ENCODE results near the gene ZC3H7A.
"Not testable (repeated sequence)": the region's sequence is repeated elsewhere in the genome, so short reads cannot be mapped to it uniquely, and the experiment has no call there.

ZC3H7A gene

GRCh38 chr16:11799509-11800381, 2.7 kb upstream of the ZC3H7A start:
- no peak for DNase-seq

- no peak for DNase-seq
These were observed 1.9 kb upstream of the ZC3H7A start for GRCh38 chr16:11799017-11799381.

- no peak for DNase-seq
These were observed 870 bp upstream of the ZC3H7A start for GRCh38 chr16:11797957-11798299.

GRCh38 chr16:11796227-11797165, 562 bp downstream of the ZC3H7A start:
- no peak for DNase-seq

- DNase-seq: no peak
These were observed 1.2 kb downstream of the ZC3H7A start for GRCh38 chr16:11795887-11796226.

- DNase-seq: no peak
These were observed 1.8 kb downstream of the ZC3H7A start for GRCh38 chr16:11794996-11795886.

- no peak for DNase-seq
These were observed 2.6 kb downstream of the ZC3H7A start for GRCh38 chr16:11794447-11794846.

GRCh38 chr16:11793840-11794239, 3.2 kb downstream of the ZC3H7A start:
- DNase-seq: no peak

GRCh38 chr16:11792410-11793241, 4.4 kb downstream of the ZC3H7A start:
- no peak for DNase-seq

GRCh38 chr16:11791144-11791828, 5.8 kb downstream of the ZC3H7A start:
- DNase-seq: no peak

- no peak for DNase-seq
These were observed 8.1 kb downstream of the ZC3H7A start for GRCh38 chr16:11788914-11789313.

- DNase-seq: not testable (repeated sequence)
These were observed 12.0 kb downstream of the ZC3H7A start for GRCh38 chr16:11784980-11785599.

- not testable (repeated sequence) for DNase-seq
These were observed 12.7 kb downstream of the ZC3H7A start for GRCh38 chr16:11784381-11784780.

GRCh38 chr16:11784038-11784369, 13.1 kb downstream of the ZC3H7A start:
- DNase-seq: no peak

- no peak for DNase-seq
These were observed 13.6 kb downstream of the ZC3H7A start for GRCh38 chr16:11783319-11784037.

GRCh38 chr16:11781773-11782172, 15.3 kb downstream of the ZC3H7A start:
- DNase-seq: no peak

- no peak for DNase-seq
These were observed 15.9 kb downstream of the ZC3H7A start for GRCh38 chr16:11780991-11781680.

GRCh38 chr16:11779074-11779473, 18.0 kb downstream of the ZC3H7A start:
- no peak for DNase-seq

GRCh38 chr16:11774065-11774626, 22.9 kb downstream of the ZC3H7A start:
- no peak for DNase-seq
